Stimulated activated effector memory CD8-positive, alpha-beta T cell treated with anti-CD3 and anti-CD28 coated beads, Interleukin-12 subunit alpha, Interleukin-12 subunit beta, amount 100 ng/mL, for 72 hours (primary cell): ENCODE measurements around the gene SLC37A1.
"Not testable (repeated sequence)": the region's sequence is repeated elsewhere in the genome, so short reads cannot be mapped to it uniquely, and the experiment has no call there.

Source experiments
- ATAC-seq: fragments of 150-1000 bp; cut with Tn5 transposase; 2 replicates; pipeline ENCODE4 v1.10.0; 2021
- DNase-seq, 2 donors: peaks; one replicate each; pipeline ENCODE4 v3.0.0; 2021 to 2022; ENCODE audit warnings: low spot score in 2 of 2
- H3K27ac Mint-ChIP-seq: one replicate; pipeline ENCODE4 v1.8.0; 2022; ENCODE audit warnings: mild to moderate bottlenecking, mixed read lengths
- H3K36me3 Mint-ChIP-seq: one replicate; pipeline ENCODE4 v1.8.0; 2022; ENCODE audit warnings: mild to moderate bottlenecking, mixed read lengths
- H3K4me1 Mint-ChIP-seq: one replicate; pipeline ENCODE4 v1.8.0; 2022; ENCODE audit warnings: mixed read lengths
- H3K4me3 Mint-ChIP-seq: one replicate; pipeline ENCODE4 v1.8.0; 2022; ENCODE audit warnings: mild to moderate bottlenecking, mixed read lengths
- H3K9me3 Mint-ChIP-seq: one replicate; pipeline ENCODE4 v1.8.0; 2022; ENCODE audit warnings: mixed read lengths

Gene SLC37A1

DNA sequence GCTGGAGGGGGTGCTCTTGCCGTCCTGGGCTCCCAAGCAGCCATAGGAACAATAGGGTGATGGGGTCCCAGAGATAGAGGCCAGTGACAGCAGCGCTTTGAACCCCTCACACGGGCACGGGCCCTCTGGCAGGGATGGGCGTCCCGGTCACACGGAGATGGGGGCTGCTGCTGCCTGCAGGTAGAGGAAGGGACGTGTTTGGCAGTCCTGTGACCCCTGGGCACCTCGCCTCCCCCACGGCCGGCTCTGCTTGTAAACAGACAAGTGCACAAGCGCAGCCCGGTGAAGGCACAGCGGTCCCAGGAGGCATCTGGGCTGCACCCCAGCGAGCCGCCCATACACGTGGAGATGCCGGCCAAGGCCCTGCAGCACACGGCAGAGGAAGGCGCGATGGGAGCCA, 103.3 kb downstream of the SLC37A1 start:
- DNase-seq (no peak), ATAC-seq (no peak)
- no peaks in the 10 kb centered on the region for H3K36me3 Mint-ChIP-seq
- H3K4me3 Mint-ChIP-seq, result no peak overlapping the region
- H3K9me3 Mint-ChIP-seq, result no peaks in the 10 kb centered on the region
- no peak overlapping the region for H3K27ac Mint-ChIP-seq
- peaks cover 6% of the 10 kb centered on the region for H3K4me1 Mint-ChIP-seq

DNA sequence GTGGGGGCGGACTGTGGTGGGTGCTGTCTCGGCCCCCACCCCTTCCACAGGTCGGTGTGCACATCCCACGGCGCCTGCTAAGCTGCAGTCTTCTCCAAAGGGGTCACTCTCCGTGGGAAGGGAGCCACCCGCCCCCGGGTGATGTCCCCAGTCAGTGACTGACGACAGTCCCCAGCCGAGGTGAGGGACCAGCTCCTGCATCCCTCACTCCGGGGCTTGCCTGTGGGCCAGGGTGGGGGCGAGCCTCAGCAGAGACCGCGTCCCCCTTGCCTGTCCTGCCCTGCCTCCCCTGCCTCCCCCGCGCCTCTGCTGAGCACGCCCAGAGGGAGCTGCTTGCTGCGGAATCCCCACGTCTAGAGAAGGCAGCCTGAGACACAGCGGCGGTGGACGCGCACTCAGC, 103.8 kb downstream of the SLC37A1 start:
- Mint-ChIP-seq H3K9me3 (no peaks in the 10 kb centered on the region), H3K36me3 (no peaks in the 10 kb centered on the region), H3K4me3 (no peak overlapping the region), H3K4me1 (peaks cover 6% of the 10 kb centered on the region), H3K27ac (no peak overlapping the region)
- no peak for ATAC-seq
- no peak for DNase-seq

DNA sequence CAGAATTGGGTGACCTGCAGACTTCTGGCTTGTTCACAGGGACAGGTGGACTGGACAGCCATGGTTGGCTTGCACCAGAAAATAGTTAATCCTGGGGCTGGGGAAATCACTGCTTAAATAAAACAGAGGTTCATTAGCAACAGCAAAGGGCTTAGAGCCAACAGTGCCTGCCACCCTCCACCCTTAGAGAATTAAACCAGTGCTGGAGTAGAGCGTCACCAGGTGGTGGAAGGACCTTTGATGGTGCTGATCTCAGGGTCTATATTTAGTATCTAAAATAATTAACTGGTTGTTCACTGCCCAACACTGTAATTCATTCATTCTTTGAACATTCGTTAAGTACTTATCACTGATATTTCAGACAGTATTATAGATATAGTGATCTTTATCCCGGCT, 105.1 kb downstream of the SLC37A1 start:
- Mint-ChIP-seq H3K27ac (no peak overlapping the region), H3K9me3 (no peaks in the 10 kb centered on the region), H3K36me3 (no peaks in the 10 kb centered on the region), H3K4me1 (peaks cover under 1% of the 10 kb centered on the region), H3K4me3 (no peak overlapping the region)
- DNase-seq (no peak), ATAC-seq (no peak)

DNA sequence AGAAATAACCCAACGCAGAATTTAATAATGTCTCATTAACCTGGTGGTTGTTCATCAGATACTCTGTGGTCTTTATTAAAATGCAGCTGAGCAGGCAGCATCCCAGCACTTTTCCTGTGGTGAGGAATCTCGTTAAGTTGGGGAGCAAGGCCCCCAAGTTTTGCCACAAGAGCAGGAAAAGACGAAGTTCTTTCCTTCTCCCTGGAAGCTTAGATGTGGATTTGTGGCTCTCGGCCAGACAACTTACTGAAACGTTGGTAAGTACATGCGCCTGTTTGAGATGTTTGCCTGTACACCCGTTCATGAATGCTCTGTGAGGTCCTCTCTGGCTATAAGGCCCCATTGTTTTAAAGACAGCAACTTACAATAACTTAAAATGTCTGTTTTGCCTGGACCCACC, 105.5 kb downstream of the SLC37A1 start:
- Mint-ChIP-seq H3K27ac (no peak overlapping the region), H3K36me3 (no peaks in the 10 kb centered on the region), H3K4me3 (no peak overlapping the region), H3K9me3 (no peaks in the 10 kb centered on the region), H3K4me1 (no peaks in the 10 kb centered on the region)
- DNase-seq, result no peak
- no peak for ATAC-seq

DNA sequence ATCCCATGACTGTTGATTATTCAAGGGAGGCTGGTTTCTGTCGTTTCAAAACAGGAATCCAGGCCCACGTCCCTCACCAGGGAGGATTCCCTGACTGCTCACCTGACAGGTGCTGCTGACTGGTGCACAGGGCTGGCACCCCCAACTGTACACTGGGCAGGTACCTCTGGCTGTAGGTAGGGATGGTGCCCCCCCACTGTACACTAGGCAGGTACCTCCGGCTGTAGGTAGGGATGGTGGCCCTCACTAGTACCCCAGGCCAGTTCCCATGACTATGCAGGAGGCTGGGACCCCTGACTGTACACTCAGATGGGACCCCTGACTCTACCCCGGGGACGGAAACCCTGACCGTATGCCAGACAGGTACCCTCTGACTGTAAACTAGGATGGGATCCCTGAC, 106.2 kb downstream of the SLC37A1 start:
- ATAC-seq (no peak), DNase-seq (no peak)
- Mint-ChIP-seq H3K4me1 (no peaks in the 10 kb centered on the region), H3K9me3 (no peaks in the 10 kb centered on the region), H3K27ac (no peak overlapping the region), H3K4me3 (no peak overlapping the region), H3K36me3 (no peaks in the 10 kb centered on the region)

DNA sequence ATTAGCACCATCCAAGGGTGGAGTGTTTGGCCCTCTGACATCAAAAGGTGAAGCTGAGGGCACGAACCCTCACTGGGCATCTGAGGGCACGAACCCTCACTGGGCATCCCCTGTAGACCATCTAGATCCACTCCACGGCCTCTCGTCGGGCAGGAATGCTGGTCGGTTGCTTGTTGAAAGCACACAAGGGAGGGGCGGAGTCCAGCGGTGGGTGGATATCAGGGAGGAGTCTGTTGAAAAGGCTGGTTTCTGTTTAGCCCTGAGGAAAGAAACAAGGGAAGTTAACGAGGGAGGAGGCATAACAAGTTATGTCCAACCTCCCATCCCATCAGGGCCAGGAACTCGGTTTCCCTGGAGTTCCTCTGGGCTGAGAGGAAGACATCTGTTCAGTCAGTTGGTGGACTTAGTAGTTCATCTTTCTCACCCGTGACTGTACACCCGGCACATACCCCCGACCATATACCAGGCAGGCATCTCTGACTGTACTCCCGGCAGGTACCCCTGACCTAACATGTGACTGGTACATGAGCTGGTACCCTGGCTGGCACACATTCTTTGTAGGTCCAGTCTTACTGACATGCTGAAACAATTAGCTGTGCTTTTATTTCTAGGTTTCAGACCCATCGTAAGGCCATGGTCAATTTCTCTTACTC, 107.6 kb downstream of the SLC37A1 start:
- H3K36me3 Mint-ChIP-seq, result no peaks in the 10 kb centered on the region
- H3K27ac Mint-ChIP-seq, result no peak overlapping the region
- no peaks in the 10 kb centered on the region for H3K4me1 Mint-ChIP-seq
- no peaks in the 10 kb centered on the region for H3K9me3 Mint-ChIP-seq
- no peak for ATAC-seq
- no peak for DNase-seq
- H3K4me3 Mint-ChIP-seq, result no peak overlapping the region

DNA sequence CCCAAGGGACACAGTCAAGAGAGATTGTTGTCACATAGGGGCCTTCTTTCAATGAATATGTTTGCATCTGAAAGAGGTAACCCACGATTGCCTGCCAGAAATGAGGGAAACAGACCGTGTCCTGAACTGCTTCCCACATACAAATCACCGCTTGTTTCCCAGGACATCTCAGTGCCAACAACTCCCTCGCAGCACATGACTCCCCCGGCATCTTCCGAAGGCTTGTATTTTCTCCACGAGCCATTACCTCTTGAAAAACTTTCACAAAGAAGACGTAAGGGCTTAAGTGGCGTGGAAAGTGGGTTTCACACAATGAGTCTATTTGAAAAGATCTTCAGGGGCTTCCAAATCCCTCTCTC, 108.1 kb downstream of the SLC37A1 start:
- Mint-ChIP-seq H3K4me1 (no peaks in the 10 kb centered on the region), H3K4me3 (no peak overlapping the region), H3K9me3 (no peaks in the 10 kb centered on the region), H3K36me3 (no peaks in the 10 kb centered on the region), H3K27ac (no peak overlapping the region)
- DNase-seq, result no peak
- no peak for ATAC-seq

DNA sequence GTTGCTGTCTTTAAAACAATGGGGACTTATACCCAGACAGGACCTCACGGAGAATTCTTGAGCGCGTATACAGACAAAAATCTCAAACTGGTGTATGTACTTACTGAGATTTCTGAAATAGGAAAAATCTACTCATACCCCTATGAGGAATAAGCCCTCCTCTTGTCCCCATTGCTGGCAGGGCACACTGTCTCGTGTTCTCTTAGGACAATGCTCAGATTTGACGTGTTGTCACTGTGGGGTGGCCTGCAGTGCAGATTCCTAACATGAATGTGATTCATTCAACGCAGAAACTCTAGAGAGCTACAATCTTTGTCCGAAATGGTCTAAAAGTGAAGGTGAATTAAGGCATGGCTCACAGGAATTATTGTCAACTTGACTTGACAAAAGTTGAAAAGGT, 108.6 kb downstream of the SLC37A1 start:
- H3K9me3 Mint-ChIP-seq, result no peaks in the 10 kb centered on the region
- no peak for ATAC-seq
- no peak overlapping the region for H3K4me3 Mint-ChIP-seq
- no peak overlapping the region for H3K27ac Mint-ChIP-seq
- H3K36me3 Mint-ChIP-seq, result no peaks in the 10 kb centered on the region
- DNase-seq, result no peak
- H3K4me1 Mint-ChIP-seq, result no peaks in the 10 kb centered on the region

DNA sequence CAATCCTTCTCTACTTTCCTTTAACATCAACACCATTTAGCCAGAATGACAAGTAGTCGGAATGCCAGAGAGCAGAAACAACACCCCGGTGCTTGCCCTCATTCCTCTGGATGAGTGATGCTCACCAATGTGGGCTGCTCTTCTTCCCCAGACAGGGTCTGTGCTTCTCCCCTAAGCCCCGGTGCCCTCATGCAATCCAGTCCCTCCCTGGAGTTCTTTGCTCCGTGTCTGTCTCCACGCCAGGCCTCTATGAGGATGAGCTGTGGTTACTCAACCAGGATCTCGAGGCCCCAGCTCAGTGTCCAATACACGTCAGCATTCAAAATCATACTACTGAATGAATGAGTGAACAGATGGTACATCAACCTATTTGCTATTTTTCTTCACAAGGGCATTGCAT, 110.0 kb downstream of the SLC37A1 start:
- Mint-ChIP-seq H3K4me3 (no peak overlapping the region), H3K4me1 (no peaks in the 10 kb centered on the region), H3K36me3 (no peaks in the 10 kb centered on the region), H3K27ac (no peak overlapping the region), H3K9me3 (no peaks in the 10 kb centered on the region)
- DNase-seq (no peak), ATAC-seq (no peak)

DNA sequence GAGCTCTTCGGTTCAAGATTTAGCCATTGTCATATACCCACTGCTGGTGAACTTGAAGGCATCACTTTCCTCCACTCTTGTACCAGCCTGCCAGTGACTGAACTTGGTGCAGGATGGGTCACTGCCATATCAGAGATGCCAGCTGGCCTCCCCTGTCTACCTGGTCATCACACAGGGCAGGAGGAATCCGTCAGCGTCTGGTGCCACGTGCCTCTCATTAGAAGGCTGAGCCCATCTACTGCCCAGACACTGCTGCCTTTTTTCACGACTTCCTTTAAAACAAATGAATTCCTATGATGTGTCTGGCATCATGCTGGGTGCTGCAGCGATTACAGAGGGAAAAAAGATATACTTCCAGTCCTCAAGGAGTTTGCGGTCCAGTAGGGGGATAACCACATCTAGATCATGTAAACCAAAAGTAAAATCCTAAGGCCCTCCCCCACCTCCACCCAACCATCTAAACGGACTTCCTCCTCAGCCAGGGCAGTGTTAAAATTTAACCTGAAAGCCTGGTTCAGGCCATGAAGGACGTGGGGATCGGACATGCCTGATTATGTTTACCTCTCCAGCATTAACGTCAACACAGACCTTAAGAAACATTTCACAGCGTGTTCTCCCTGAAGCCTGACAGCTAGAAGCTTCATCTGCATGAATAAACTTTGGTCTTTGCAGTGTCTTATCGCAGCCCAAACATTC, 110.6 kb downstream of the SLC37A1 start:
- Mint-ChIP-seq H3K4me1 (no peaks in the 10 kb centered on the region), H3K9me3 (no peaks in the 10 kb centered on the region), H3K36me3 (no peaks in the 10 kb centered on the region), H3K4me3 (no peak overlapping the region), H3K27ac (no peak overlapping the region)
- DNase-seq (no peak), ATAC-seq (no peak)

DNA sequence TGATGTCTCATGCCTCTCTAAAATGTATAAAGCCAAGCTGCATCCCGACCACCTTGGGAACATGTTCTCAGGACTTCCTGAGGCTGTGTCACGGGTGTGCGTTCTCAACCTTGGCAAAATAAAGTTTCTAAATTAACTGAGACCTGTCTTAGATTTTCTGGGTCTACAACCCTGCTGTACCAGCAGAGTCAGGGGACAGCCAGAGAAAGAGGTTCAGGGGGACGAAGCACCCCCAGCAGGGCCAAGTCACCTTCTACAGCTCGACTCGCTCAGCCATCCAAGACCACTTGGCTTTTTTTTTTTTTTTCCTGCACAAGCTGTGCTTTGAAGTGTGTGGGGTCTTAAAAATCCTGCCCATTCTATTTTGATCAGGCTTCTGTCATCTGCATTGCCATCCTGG, 111.3 kb downstream of the SLC37A1 start:
- no peak for ATAC-seq
- no peaks in the 10 kb centered on the region for H3K9me3 Mint-ChIP-seq
- H3K4me3 Mint-ChIP-seq, result no peak overlapping the region
- DNase-seq, result no peak
- H3K27ac Mint-ChIP-seq, result no peak overlapping the region
- H3K4me1 Mint-ChIP-seq, result no peaks in the 10 kb centered on the region
- H3K36me3 Mint-ChIP-seq, result no peaks in the 10 kb centered on the region

DNA sequence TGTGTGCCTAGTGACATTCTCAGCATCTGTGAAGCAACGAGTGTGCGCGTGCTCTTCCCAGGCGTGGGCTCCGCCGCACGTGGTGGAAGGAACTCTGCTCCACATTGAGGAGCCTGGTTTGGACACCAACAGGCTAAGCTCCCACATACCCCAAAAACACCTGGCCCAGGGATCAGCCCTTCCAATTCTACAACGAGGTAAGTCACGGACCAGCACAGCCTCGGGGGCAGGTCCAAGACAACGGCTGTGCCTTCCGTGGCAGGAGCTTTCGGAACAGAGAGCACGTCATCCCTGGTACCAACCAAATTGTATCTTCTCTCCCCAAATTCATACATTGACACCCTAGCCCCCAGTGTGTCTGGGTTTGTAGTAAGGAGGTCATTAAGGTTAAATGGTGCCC, 112.5 kb downstream of the SLC37A1 start:
- Mint-ChIP-seq H3K4me1 (no peaks in the 10 kb centered on the region), H3K36me3 (no peaks in the 10 kb centered on the region), H3K27ac (no peak overlapping the region), H3K9me3 (no peaks in the 10 kb centered on the region), H3K4me3 (no peak overlapping the region)
- ATAC-seq (no peak), DNase-seq (no peak)

DNA sequence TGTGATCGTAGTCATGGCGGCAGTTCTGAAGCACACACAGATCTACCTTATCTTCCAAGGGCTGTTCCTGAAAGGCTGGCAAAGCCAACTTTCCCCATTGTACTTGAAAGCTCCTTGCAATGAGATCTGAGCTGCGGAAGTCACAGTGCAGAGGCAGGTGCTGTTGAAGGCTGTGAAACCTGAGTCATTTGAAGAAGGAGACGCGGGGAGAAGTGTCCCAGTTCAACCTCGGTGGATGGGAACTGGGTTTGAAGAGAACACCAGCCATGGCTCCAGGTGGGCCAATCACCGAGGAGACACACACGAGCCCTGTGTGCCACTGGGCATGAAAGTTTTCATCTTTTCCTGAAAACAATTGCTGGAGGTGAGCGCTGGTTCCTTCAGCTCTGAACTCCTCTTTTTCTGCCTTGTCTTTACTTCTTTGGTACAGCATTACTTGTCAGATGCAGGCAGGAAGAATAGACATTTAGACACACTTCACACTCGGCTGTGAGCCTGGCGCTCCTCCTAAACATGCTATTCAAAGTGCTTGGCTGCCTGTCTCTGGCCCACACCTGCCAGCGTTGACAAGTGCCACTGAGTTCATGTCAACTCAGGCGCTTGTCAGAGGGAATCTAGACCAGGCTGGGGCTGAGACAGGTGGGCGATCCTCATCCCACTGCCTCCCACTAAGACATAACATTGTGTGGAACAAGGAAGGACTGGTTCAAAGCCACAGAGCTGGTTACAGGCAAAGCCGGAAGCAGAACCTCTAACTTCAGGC, 114.1 kb downstream of the SLC37A1 start:
- Mint-ChIP-seq H3K4me1 (no peaks in the 10 kb centered on the region), H3K4me3 (no peak overlapping the region), H3K36me3 (no peaks in the 10 kb centered on the region), H3K9me3 (no peaks in the 10 kb centered on the region), H3K27ac (no peak overlapping the region)
- DNase-seq (no peak), ATAC-seq (no peak)

DNA sequence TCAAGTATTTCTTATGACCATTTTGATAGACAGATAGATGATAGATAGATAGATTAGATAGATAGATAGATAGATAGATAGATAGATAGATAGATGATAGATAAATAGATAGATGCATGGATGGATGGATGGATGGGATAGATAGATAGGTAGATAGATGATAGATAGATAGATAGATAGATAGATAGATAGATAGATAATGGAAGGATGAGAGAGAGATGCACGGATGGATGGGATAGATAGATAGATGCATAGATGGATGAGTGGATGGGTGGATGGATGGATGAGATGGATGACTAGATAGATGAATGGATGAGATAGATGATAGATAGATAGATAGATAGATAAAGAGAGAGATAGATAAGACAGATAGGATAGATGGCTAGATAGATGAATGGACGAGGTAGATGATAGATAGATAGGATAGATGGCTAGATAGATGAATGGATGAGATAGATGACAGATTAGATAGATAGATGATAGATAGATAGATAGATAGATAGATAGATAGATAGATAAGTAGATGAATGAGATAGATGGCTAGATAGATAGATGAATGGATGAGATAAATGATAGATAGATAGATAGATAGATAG, 114.9 kb downstream of the SLC37A1 start:
- not testable (repeated sequence) for ATAC-seq

DNA sequence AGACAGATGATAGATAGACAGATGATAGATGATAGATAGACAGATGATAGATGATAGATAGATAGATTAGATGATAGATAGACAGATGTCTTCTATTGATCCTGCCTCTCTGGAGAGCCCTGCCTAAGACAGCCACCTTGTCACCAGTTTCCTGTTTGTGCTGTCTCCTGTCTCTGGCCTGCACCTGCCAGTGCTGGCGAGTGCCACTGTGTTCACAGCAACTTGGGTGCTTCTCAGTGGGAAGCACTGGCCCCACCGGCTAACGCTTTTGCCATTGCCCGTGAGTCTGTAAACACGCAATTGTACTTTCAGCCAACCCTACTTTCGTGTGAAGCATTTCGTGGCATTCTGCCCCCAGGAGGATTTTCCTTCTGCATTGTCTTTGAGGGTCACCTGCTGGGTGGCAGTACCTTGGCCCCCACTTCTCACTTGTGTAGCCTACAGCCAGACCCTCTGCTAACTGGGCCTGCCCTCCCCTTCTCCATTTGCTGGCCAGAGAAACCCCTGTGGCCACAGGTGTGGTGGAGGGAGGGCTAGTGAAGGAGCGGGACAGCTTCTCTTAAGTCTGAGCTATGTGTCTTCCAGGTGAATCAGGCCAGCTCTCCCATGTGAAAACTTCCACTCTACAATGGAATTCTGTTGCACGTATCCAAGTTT, 116.4 kb downstream of the SLC37A1 start:
- Mint-ChIP-seq H3K36me3 (no peaks in the 10 kb centered on the region), H3K9me3 (no peaks in the 10 kb centered on the region), H3K4me1 (no peaks in the 10 kb centered on the region), H3K4me3 (no peak overlapping the region), H3K27ac (no peak overlapping the region)
- ATAC-seq (no peak), DNase-seq (no peak)

More for the DNA sequence above, 114.9 kb downstream of the SLC37A1 start:
- not testable (repeated sequence) for H3K9me3 Mint-ChIP-seq, H3K4me1 Mint-ChIP-seq, H3K36me3 Mint-ChIP-seq, H3K4me3 Mint-ChIP-seq, H3K27ac Mint-ChIP-seq, DNase-seq
